Nephron progenitor cell (in vitro differentiated cells): ENCODE measurements around the gene GAK.

ENCODE experiments used
- DNase-seq: peaks from one replicate; pipeline ENCODE4 v3.0.0; 2021
- H3K27ac Mint-ChIP-seq: 2 replicates; pipeline ENCODE4 v1.8.0; 2021; ENCODE audit warnings: mild to moderate bottlenecking, moderate library complexity, mixed read lengths
- H3K27me3 Mint-ChIP-seq: 2 replicates; pipeline ENCODE4 v1.8.0; 2021; ENCODE audit warnings: mild to moderate bottlenecking, low read depth, mixed read lengths; ENCODE audit not compliant: poor library complexity
- H3K36me3 Mint-ChIP-seq: 2 replicates; pipeline ENCODE4 v1.8.0; 2021; ENCODE audit warnings: low read depth, mixed read lengths
- H3K4me1 Mint-ChIP-seq: 2 replicates; pipeline ENCODE4 v1.8.0; 2021; ENCODE audit warnings: mixed read lengths
- H3K4me3 Mint-ChIP-seq: 2 replicates; pipeline ENCODE4 v1.8.0; 2021; ENCODE audit warnings: mild to moderate bottlenecking, moderate library complexity, mixed read lengths
- H3K9me3 Mint-ChIP-seq: 2 replicates; pipeline ENCODE4 v1.8.0; 2021; ENCODE audit warnings: mild to moderate bottlenecking, moderate library complexity, mixed read lengths
- TF ChIP-seq, protein P1 (sequence below): fragments of 200-600 bp; sonication (generic); IDR thresholded peaks from 2 replicates; pipeline ENCODE4 v1.5.0; 2021; ENCODE audit warnings: antibody characterized with exemption

GAK gene

DNA sequence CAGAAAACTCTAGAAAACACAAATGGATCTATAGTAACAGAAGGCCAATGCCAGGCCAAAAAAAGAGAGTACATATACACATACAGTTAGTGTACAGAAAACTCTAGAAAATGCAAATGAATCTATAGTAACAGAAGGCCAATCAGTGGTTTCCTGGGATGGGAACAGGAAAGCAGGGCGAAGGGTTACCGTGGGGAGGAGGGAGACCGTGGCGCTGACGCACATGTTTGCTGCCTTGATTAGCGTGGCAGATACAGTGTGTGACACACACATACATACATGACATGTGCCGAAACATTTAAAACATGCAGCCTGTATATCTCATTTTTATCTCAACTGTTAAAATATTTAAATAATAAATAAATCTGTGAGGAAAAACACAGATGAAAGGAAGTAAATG, 14.7 kb downstream of the GAK start:
- Mint-ChIP-seq H3K4me3 (no peak overlapping the region), H3K36me3 (peaks cover 50% of the 10 kb centered on the region), H3K9me3 (peaks cover 24% of the 10 kb centered on the region), H3K4me1 (peaks cover 28% of the 10 kb centered on the region), H3K27me3 (no peaks in the 10 kb centered on the region), H3K27ac (no peak overlapping the region)
- TF ChIP-seq, protein P1, sequence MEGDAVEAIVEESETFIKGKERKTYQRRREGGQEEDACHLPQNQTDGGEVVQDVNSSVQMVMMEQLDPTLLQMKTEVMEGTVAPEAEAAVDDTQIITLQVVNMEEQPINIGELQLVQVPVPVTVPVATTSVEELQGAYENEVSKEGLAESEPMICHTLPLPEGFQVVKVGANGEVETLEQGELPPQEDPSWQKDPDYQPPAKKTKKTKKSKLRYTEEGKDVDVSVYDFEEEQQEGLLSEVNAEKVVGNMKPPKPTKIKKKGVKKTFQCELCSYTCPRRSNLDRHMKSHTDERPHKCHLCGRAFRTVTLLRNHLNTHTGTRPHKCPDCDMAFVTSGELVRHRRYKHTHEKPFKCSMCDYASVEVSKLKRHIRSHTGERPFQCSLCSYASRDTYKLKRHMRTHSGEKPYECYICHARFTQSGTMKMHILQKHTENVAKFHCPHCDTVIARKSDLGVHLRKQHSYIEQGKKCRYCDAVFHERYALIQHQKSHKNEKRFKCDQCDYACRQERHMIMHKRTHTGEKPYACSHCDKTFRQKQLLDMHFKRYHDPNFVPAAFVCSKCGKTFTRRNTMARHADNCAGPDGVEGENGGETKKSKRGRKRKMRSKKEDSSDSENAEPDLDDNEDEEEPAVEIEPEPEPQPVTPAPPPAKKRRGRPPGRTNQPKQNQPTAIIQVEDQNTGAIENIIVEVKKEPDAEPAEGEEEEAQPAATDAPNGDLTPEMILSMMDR = no peak
- no peak for DNase-seq

DNA sequence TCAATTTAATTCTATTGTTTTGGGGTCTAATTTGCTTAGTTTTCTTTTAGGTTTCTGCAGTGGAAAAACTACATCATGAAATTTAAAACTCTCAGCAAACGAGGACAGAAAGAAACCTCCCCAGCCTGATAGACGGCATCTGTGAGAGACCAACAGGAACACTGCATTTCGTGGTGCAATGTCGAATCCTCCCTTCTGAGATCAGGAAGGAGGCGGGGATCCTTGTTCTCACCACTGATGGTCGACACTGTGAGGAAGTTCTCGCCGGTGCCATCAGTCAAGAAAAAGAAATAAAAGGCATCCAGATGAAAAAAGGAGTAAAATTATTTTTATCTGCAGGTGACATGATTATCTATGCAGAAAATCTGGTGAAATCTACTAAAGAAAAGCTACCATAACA, 16.5 kb downstream of the GAK start:
- H3K4me1 Mint-ChIP-seq = peaks cover 35% of the 10 kb centered on the region
- peaks cover 47% of the 10 kb centered on the region for H3K36me3 Mint-ChIP-seq
- no peak overlapping the region for H3K27ac Mint-ChIP-seq
- H3K4me3 Mint-ChIP-seq = no peak overlapping the region
- H3K9me3 Mint-ChIP-seq = peaks cover 24% of the 10 kb centered on the region
- TF ChIP-seq, protein P1 = no peak
- no peak for DNase-seq
- H3K27me3 Mint-ChIP-seq = peaks cover 3% of the 10 kb centered on the region

DNA sequence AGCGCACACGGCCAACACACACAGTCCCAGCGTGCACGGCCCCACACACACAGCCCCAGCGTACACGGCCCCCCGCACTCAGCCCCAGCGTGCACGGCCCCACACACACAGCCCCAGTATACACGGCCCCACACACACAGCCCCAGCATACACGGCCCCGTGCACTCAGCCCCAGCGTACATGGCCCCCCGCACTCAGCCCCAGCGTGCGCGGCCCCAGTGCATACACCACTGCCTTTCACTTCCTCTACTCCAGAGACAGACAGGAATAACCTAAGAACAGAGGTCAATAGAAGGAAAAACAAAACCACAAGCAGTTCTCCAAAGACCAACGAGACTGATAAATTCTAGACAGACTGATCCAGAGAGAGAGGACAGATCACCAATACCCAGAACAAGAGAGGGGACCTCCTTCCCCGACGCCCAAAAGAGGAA, 17.1 kb downstream of the GAK start:
- H3K27me3 Mint-ChIP-seq = peaks cover 3% of the 10 kb centered on the region
- peak overlapping the region; percentile 82 for H3K27ac Mint-ChIP-seq
- H3K4me3 Mint-ChIP-seq = no peak overlapping the region
- DNase-seq = no peak
- peaks cover 35% of the 10 kb centered on the region for H3K4me1 Mint-ChIP-seq
- TF ChIP-seq, protein P1 = no peak
- peaks cover 24% of the 10 kb centered on the region for H3K9me3 Mint-ChIP-seq
- H3K36me3 Mint-ChIP-seq = peaks cover 43% of the 10 kb centered on the region

DNA sequence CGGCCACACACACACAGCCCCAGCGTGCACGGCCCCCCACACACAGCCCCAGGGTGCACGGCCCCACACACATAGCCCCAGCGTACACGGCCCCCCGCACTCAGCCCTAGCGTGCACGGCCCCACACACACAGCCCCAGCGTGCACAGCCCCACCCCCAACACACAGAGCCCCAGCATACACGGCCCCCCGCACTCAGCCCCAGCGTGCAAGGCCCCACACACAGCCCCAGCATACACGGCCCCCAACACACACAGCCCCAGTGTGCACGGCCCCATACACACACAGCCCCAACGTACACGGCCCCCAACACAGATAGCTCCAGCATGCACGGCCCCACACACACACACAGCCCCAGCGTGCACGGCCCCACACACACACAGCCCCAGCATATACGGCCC, 17.6 kb downstream of the GAK start:
- H3K9me3 Mint-ChIP-seq = peaks cover 22% of the 10 kb centered on the region
- TF ChIP-seq, protein P1 = no peak
- peaks cover 35% of the 10 kb centered on the region for H3K4me1 Mint-ChIP-seq
- H3K27me3 Mint-ChIP-seq = peaks cover 3% of the 10 kb centered on the region
- H3K36me3 Mint-ChIP-seq = peaks cover 38% of the 10 kb centered on the region
- no peak overlapping the region for H3K4me3 Mint-ChIP-seq
- no peak for DNase-seq
- H3K27ac Mint-ChIP-seq = peak overlapping the region; percentile 82

DNA sequence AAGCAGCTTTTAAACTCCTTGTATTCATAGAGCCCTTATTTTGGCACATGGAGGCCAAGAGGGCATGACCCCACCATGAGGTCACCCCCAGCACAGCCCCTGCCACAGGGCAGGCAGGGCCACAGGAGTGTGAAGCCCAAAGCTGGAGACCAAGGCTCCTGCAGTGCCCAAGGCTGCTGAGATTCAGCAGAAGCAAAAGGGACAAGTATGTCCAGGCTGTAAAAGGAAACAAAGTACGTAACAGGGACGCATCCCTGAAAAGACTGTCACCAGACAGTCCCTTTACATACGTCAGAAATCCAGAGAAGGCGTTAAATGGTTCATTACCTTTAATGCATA, 18.9 kb downstream of the GAK start:
- peaks cover 35% of the 10 kb centered on the region for H3K4me1 Mint-ChIP-seq
- no peak for DNase-seq
- H3K4me3 Mint-ChIP-seq = no peak overlapping the region
- TF ChIP-seq, protein P1 = no peak
- peaks cover 32% of the 10 kb centered on the region for H3K36me3 Mint-ChIP-seq
- no peak overlapping the region for H3K27ac Mint-ChIP-seq
- peaks cover 3% of the 10 kb centered on the region for H3K27me3 Mint-ChIP-seq
- peaks cover 18% of the 10 kb centered on the region for H3K9me3 Mint-ChIP-seq

DNA sequence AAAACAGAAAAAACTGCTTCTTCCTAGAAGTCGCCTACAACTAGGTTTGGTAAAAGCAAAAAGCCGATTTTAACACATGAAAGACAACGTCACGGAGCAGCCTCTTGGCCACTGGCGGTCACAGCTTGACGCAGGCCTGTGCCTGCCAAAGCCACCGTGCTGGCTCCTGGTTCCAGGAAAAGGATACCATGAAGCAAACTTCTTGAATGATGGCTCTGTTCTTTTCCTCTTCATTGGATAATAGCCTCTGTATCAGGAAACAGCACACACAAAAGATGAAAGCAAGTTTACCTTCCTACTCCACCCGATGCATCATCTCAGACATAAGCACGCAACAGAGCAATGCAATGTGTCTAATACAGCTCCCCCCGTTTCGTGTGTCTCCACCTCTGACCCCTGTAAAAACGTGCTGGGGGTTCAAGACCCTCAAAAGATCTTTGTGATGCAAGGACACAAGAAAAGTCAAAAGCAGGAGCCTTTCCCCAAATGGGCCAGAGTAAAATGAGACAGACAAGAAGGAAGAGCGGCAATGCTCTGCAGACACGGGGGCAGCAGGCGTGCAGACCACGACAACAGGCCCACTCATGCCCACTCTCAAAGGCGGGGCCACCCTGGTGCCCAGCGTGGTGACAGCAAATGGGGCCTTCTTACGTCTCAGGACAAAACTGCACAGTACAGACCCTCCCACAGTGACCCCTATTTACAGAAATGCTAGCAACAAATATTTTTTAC, 19.4 kb downstream of the GAK start:
- H3K36me3 Mint-ChIP-seq = peaks cover 27% of the 10 kb centered on the region
- TF ChIP-seq, protein P1 = no peak
- no peak overlapping the region for H3K4me3 Mint-ChIP-seq

More for the DNA sequence above, 19.4 kb downstream of the GAK start:
- H3K27me3 Mint-ChIP-seq = peaks cover 3% of the 10 kb centered on the region
- no peak overlapping the region for H3K27ac Mint-ChIP-seq
- no peak for DNase-seq
- H3K9me3 Mint-ChIP-seq = peaks cover 12% of the 10 kb centered on the region
- H3K4me1 Mint-ChIP-seq = peaks cover 35% of the 10 kb centered on the region
